K562 (cell line): ENCODE data around the gene PIP4K2A. TPM values are rescaled to one million over a fixed set of nuclear protein-coding genes. Genes with fewer than 3 reads are reported as not detected.
A peak's percentile ranks its signal among the peaks of the same experiment; 100 is the strongest.

Experiments
- ARID1B ChIP-seq: fragments of 450-650 bp; IDR thresholded peaks from 2 replicates; pipeline ENCODE4 v1.6.1; 2016; ENCODE audit warnings: antibody characterized with exemption, mild to moderate bottlenecking, inconsistent platforms
- CEBPG ChIP-seq, 3 experiments: fragments of 200-800 bp in 1 of 3; sonication (Bioruptor generic) in 1 of 3; sonication (generic) in 1 of 3; formaldehyde crosslinking in 1 of 3; IDR thresholded peaks in 2 of 3; conservative IDR thresholded peaks in 1 of 3; 2 replicates each; pipeline versions ENCODE4 v1.6.1 to v1.8.0; 2016 to 2022; ENCODE audit warnings: missing compliant biosample characterization in 2 of 3, missing genetic modification characterization in 2 of 3, mild to moderate bottlenecking in 1 of 3, missing genetic modification reagents in 1 of 3
- CHD1 ChIP-seq: fragments of 200-600 bp; sonication (generic); IDR thresholded peaks from one replicate; pipeline ENCODE4 v1.6.1; 2012; ENCODE audit warnings: mild to moderate bottlenecking, moderate library complexity, low read length, inconsistent platforms
- CSDE1 ChIP-seq, 2 experiments: fragments of 450-650 bp; IDR thresholded peaks; 2 replicates each; pipeline ENCODE4 v1.6.1; 2016; ENCODE audit warnings: mild to moderate bottlenecking in 1 of 2
- DIDO1 ChIP-seq: fragments of 450-650 bp; IDR thresholded peaks from 2 replicates; pipeline ENCODE4 v1.6.1; 2016; ENCODE audit warnings: low read depth, missing biosample characterization, missing genetic modification characterization
- DPF2 ChIP-seq: fragments of 450-650 bp; IDR thresholded peaks from 2 replicates; pipeline ENCODE4 v1.6.1; 2016
- ETS2 ChIP-seq: IDR thresholded peaks from 2 replicates; pipeline ENCODE4 v1.6.1; 2016; ENCODE audit warnings: borderline replicate concordance, missing genetic modification characterization, mild to moderate bottlenecking, moderate library complexity, missing compliant biosample characterization; ENCODE audit not compliant: poor library complexity, severe bottlenecking
- HNRNPH1 ChIP-seq: fragments of 200-400 bp; formaldehyde crosslinking; optimal IDR thresholded peaks from 2 replicates; pipeline ENCODE3; 2017; ENCODE audit warnings: low read depth, mild to moderate bottlenecking, low read length, moderate library complexity
- KHSRP ChIP-seq: fragments of 450-650 bp; IDR thresholded peaks from 2 replicates; pipeline ENCODE4 v1.6.1; 2017
- MEF2D ChIP-seq: conservative IDR thresholded peaks from 2 replicates; pipeline ENCODE4 v1.6.1; 2016; ENCODE audit warnings: low read depth, missing genetic modification characterization, missing compliant biosample characterization
- NR3C1 ChIP-seq: sonication (generic); formaldehyde crosslinking; IDR thresholded peaks from 2 replicates; pipeline ENCODE4 v1.8.1; 2022; ENCODE audit warnings: missing genetic modification reagents
- RBM15 ChIP-seq: fragments of 200-400 bp; formaldehyde crosslinking; IDR thresholded peaks from 2 replicates; pipeline ENCODE4 v1.6.1; 2018; ENCODE audit warnings: mild to moderate bottlenecking, low read length, moderate library complexity; ENCODE audit not compliant: insufficient read depth
- RNF2 ChIP-seq: sonication (generic); IDR thresholded peaks from 2 replicates; pipeline ENCODE4 v1.6.1; 2016
- SAFB2 ChIP-seq: fragments of 200-400 bp; formaldehyde crosslinking; IDR thresholded peaks from 2 replicates; pipeline ENCODE4 v1.6.1; 2018; ENCODE audit warnings: borderline replicate concordance, low read length, low read depth, moderate library complexity; ENCODE audit not compliant: severe bottlenecking
- SRF ChIP-seq, 2 experiments: fragments of 250-450, 450-650 bp in 1 of 2; sonication (Bioruptor Pico) in 1 of 2; sonication (generic) in 1 of 2; formaldehyde crosslinking; IDR thresholded peaks; 2 replicates each; pipeline versions ENCODE4 v1.5.0 to v1.5.1; 2020 to 2022; ENCODE audit warnings: mild to moderate bottlenecking in 1 of 2, missing genetic modification reagents in 1 of 2
- TCF3 ChIP-seq: sonication (generic); formaldehyde crosslinking; IDR thresholded peaks from 2 replicates; pipeline ENCODE4 v1.4.0; 2020; ENCODE audit warnings: mild to moderate bottlenecking, missing genetic modification reagents
- TEAD2 ChIP-seq: fragments of 450-650 bp; IDR thresholded peaks from 2 replicates; pipeline ENCODE4 v1.6.1; 2016; ENCODE audit warnings: missing genetic modification characterization, control low read depth, missing compliant biosample characterization
- ZNF23 ChIP-seq: fragments of 250-450 bp; sonication (Bioruptor Pico); IDR thresholded peaks from 2 replicates; pipeline ENCODE4 v1.4.0; 2020; ENCODE audit warnings: mild to moderate bottlenecking
- ZNF696 ChIP-seq: fragments of 250-450 bp; sonication (Bioruptor Pico); conservative IDR thresholded peaks from 2 replicates; pipeline ENCODE4 v1.4.0; 2020; ENCODE audit warnings: mild to moderate bottlenecking, moderate library complexity
- polyA plus RNA-seq, 8 experiments: library from polyadenylated mRNA; depleted of rRNA in 4 of 8; stranded (reverse) in 5 of 8; unstranded in 3 of 8; fragments of >200 nt; fragmentation: Nextera tagmentation in 2 of 8; fragmentation: Illumina TruSeq in 1 of 8; extraction: Ambion mirVana in 2 of 8; extraction: Trizol in 1 of 8; gene quantifications; 2 replicates each; pipeline versions ENCODE4 v1.2.1 to v1.2.3, GENCODE V29; 2011 to 2014; ENCODE audit warnings: inconsistent platforms in 1 of 8, missing spikeins in 1 of 8
- total RNA-seq, 7 experiments: library from RNA; depleted of rRNA in 6 of 7; stranded (reverse); fragments of >200 nt in 6 of 7; fragmentation: Illumina TruSeq in 2 of 7; extraction: Trizol in 2 of 7; gene quantifications; 2 replicates each; pipeline versions ENCODE4 v1.2.1 to v1.2.3, GENCODE V29; 2011 to 2021; ENCODE audit warnings: low replicate concordance in 1 of 7
- TF ChIP-seq, protein P1 (sequence below): sonication (generic); formaldehyde crosslinking; IDR thresholded peaks from 2 replicates; pipeline ENCODE4 v1.8.1; 2023; ENCODE audit warnings: mild to moderate bottlenecking, missing genetic modification reagents
- TF ChIP-seq, protein P2 (sequence below): sonication (generic); formaldehyde crosslinking; IDR thresholded peaks from 2 replicates; pipeline ENCODE4 v1.8.0; 2022; ENCODE audit warnings: missing genetic modification reagents, mild to moderate bottlenecking, borderline replicate concordance
- TF ChIP-seq, protein P3 (sequence below), 2 experiments: fragments of 450-650 bp in 1 of 2; sonication (generic) in 1 of 2; formaldehyde crosslinking; conservative IDR thresholded peaks; 2 replicates each; pipeline versions ENCODE4 v1.4.0 to v1.8.1; 2020 to 2022; ENCODE audit warnings: mild to moderate bottlenecking in 1 of 2, missing genetic modification reagents in 1 of 2
- TF ChIP-seq, protein P4 (sequence below): fragments of 450-650 bp; formaldehyde crosslinking; IDR thresholded peaks from 2 replicates; pipeline ENCODE4 v1.4.0; 2022; ENCODE audit warnings: missing genetic modification characterization
- TF ChIP-seq, protein P5 (sequence below): fragments of 450-650 bp; IDR thresholded peaks from 2 replicates; pipeline ENCODE4 v1.6.1; 2016; ENCODE audit warnings: missing biosample characterization, missing genetic modification characterization

PIP4K2A gene
- total and polyA plus RNA-seq, 9 of the 15 experiments (the other 6 are each of a cell fraction or from before 2014, with no cell fraction given): 35.6 to 117 (median 71.9) TPM

DNA sequence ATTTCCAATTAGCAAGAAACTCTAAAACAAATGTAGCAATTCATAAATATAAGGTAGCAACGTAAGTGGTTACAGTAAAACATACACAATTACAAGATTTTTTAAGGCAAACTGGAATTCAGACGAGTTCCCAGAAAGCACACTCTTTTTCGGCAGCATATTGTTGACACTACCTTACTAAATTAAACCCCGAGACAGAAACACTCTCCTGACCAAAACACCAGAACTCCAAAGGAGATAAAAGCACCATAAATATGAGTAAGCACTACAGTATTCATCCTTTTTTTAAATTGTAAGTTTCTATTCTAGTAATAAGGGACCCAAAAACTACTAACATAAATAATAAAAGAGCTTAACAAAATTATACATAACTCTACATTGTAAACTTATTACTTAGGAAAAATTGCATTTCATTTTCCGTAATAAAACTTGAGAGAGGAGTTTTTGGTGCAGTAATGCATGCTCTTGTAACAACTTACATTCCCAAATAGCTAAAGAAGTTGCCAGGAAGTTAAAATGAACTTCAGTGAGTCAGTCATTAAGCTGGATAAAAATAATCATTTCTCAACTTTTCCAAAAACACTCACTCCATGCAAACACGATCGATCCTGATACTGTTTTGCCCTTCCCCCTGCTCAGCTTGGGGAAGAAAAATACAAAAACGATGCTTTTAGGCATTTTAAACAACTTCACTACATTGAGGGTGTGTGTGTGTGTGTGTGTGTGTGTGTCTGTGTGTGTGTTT lies 2.0 kb downstream of the PIP4K2A start (continued):
- TF ChIP-seq, protein P1, sequence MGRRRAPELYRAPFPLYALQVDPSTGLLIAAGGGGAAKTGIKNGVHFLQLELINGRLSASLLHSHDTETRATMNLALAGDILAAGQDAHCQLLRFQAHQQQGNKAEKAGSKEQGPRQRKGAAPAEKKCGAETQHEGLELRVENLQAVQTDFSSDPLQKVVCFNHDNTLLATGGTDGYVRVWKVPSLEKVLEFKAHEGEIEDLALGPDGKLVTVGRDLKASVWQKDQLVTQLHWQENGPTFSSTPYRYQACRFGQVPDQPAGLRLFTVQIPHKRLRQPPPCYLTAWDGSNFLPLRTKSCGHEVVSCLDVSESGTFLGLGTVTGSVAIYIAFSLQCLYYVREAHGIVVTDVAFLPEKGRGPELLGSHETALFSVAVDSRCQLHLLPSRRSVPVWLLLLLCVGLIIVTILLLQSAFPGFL (CRISPR knock-in tag): no peak
- TF ChIP-seq, protein P2, sequence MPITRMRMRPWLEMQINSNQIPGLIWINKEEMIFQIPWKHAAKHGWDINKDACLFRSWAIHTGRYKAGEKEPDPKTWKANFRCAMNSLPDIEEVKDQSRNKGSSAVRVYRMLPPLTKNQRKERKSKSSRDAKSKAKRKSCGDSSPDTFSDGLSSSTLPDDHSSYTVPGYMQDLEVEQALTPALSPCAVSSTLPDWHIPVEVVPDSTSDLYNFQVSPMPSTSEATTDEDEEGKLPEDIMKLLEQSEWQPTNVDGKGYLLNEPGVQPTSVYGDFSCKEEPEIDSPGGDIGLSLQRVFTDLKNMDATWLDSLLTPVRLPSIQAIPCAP: no peak
- no peak for TF ChIP-seq CEBPG (CRISPR knock-in tag; IDR thresholded peaks at IDR 0.05)
- TF ChIP-seq CEBPG (tag; conservative IDR thresholded peaks at IDR 0.05 in 1 of 2, IDR thresholded peaks at IDR 0.05 in 1 of 2): no peak
- TF ChIP-seq ZNF23 (CRISPR knock-in tag): no peak
- TF ChIP-seq ETS2 (tag): no peak
- TF ChIP-seq TCF3: no peak
- TF ChIP-seq HNRNPH1: no peak
- TF ChIP-seq, protein P3, sequence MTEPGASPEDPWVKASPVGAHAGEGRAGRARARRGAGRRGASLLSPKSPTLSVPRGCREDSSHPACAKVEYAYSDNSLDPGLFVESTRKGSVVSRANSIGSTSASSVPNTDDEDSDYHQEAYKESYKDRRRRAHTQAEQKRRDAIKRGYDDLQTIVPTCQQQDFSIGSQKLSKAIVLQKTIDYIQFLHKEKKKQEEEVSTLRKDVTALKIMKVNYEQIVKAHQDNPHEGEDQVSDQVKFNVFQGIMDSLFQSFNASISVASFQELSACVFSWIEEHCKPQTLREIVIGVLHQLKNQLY (CRISPR knock-in tag; conservative IDR thresholded peaks at IDR 0.05): no peak
- TF ChIP-seq SRF (CRISPR knock-in tag; IDR thresholded peaks at IDR 0.05): no peak
- no peak for TF ChIP-seq ZNF696 (CRISPR knock-in tag)
- no peak for TF ChIP-seq DIDO1 (tag)
- TF ChIP-seq SAFB2: no peak
- TF ChIP-seq TEAD2 (tag): no peak
- peak; percentile 85 for TF ChIP-seq CHD1
- TF ChIP-seq ARID1B: 0 out of 2 replicates have a peak, but pooled peaks have one; percentile 21
- TF ChIP-seq, protein P4, sequence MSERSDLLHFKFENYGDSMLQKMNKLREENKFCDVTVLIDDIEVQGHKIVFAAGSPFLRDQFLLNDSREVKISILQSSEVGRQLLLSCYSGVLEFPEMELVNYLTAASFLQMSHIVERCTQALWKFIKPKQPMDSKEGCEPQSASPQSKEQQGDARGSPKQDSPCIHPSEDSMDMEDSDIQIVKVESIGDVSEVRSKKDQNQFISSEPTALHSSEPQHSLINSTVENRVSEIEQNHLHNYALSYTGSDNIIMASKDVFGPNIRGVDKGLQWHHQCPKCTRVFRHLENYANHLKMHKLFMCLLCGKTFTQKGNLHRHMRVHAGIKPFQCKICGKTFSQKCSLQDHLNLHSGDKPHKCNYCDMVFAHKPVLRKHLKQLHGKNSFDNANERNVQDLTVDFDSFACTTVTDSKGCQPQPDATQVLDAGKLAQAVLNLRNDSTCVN (CRISPR knock-in tag): no peak
- no peak for TF ChIP-seq KHSRP
- 0 out of 2 replicates have a peak, but pooled peaks have one; percentile 41 for TF ChIP-seq DPF2
- no peak for TF ChIP-seq RNF2
- 0 out of 4 replicates have a peak, but pooled peaks of 1 of the 2 experiments have one; percentile 5 for TF ChIP-seq CSDE1 (IDR thresholded peaks at IDR 0.05)
- TF ChIP-seq MEF2D (tag): no peak
- TF ChIP-seq RBM15: no peak
- no peak for TF ChIP-seq NR3C1 (CRISPR knock-in tag)
- TF ChIP-seq, protein P5, sequence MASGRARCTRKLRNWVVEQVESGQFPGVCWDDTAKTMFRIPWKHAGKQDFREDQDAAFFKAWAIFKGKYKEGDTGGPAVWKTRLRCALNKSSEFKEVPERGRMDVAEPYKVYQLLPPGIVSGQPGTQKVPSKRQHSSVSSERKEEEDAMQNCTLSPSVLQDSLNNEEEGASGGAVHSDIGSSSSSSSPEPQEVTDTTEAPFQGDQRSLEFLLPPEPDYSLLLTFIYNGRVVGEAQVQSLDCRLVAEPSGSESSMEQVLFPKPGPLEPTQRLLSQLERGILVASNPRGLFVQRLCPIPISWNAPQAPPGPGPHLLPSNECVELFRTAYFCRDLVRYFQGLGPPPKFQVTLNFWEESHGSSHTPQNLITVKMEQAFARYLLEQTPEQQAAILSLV (tag): no peak
